ENCODE data around the gene SSR4.

SSR4 gene

DNA sequence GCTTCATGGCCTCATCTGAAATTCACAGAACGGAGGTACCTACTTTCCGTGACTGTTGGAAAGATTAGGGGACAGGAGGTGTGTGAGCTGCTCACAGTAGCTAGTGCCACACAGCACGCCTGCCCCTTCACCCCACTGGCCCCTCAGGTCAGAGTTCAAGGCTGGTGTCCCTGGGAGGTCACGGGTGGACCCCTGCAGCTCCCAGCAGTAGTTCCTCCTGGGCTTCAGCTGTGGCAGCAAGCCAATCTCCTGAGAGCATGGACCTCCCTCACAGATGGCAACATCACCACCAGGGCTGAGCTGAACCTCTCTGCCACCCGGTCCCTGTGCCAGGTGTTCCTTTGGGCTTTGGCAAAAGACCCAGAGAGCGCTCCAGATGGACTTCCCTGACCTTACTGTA lies 2.1 kb upstream of the SSR4 start:
- peaks cover 0 to 50% (median 38%) of the 10 kb centered on the region in 5 donors for H3K4me1 ChIP-seq (ENCODE audit: control insufficient read depth in 5 of 5, insufficient read depth in 5 of 5, low read length in 5 of 5)
- peaks cover 0 to 26% (median 20%) of the 10 kb centered on the region in 5 donors for H3K9me3 ChIP-seq (ENCODE audit: control insufficient read depth in 5 of 5, low read length in 5 of 5)
- H3K9ac ChIP-seq (ENCODE audit: low read length in 5 of 5), result no peak overlapping the region
- H3K27me3 ChIP-seq (ENCODE audit: control insufficient read depth in 5 of 5, insufficient read depth in 4 of 5, low read length in 5 of 5), result peaks cover 0 to 10% (median 4%) of the 10 kb centered on the region in 5 donors
- H3K27ac ChIP-seq (ENCODE audit: low read depth, low read length), result no peak overlapping the region
- peak overlapping the region in 2 of 5 donors; percentile 83 to 84 for H3K4me3 ChIP-seq (ENCODE audit: low read depth in 1 of 5, low read length in 5 of 5)
- H3K36me3 ChIP-seq (ENCODE audit: control insufficient read depth in 5 of 5, insufficient read depth in 5 of 5, low read length in 5 of 5), result peaks cover 0 to 35% (median 23%) of the 10 kb centered on the region in 5 donors

DNA sequence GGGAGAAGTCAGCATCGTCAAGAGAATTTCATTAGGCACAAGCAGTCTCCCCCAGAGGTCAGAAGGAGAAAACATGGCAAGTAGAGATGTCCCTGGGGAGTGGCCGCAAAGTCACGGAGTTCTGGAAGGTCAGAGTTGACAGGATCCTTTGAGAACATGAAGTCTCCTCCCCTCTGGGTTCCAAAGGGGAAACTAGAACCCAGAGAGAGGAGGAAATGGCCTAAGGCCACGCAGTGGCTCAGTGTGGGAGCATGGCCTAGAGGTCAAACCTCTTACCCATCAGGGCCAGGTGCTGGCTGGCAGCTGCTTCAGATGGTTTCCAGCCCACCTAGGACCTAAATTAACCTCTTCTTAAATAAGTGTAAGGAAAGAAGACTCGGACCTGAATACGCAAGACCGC lies 1.2 kb upstream of the SSR4 start:
- Histone ChIP-seq H3K4me3 (ENCODE audit: low read depth in 1 of 5, low read length in 5 of 5) (peak overlapping the region; percentile 52 to 84 (median 72)), H3K9ac (ENCODE audit: low read length in 5 of 5) (peak overlapping the region in 4 of 5 donors; percentile 71 to 81 (median 78)), H3K9me3 (ENCODE audit: control insufficient read depth in 5 of 5, low read length in 5 of 5) (peaks cover 0 to 35% (median 20%) of the 10 kb centered on the region in 5 donors), H3K27ac (ENCODE audit: low read depth, low read length) (peak overlapping the region; percentile 78), H3K27me3 (ENCODE audit: control insufficient read depth in 5 of 5, insufficient read depth in 4 of 5, low read length in 5 of 5) (peaks cover 0 to 10% (median 3%) of the 10 kb centered on the region in 5 donors), H3K36me3 (ENCODE audit: control insufficient read depth in 5 of 5, insufficient read depth in 5 of 5, low read length in 5 of 5) (peaks cover 0 to 35% (median 22%) of the 10 kb centered on the region in 5 donors), H3K4me1 (ENCODE audit: control insufficient read depth in 5 of 5, insufficient read depth in 5 of 5, low read length in 5 of 5) (peaks cover 0 to 50% (median 38%) of the 10 kb centered on the region in 5 donors)

DNA sequence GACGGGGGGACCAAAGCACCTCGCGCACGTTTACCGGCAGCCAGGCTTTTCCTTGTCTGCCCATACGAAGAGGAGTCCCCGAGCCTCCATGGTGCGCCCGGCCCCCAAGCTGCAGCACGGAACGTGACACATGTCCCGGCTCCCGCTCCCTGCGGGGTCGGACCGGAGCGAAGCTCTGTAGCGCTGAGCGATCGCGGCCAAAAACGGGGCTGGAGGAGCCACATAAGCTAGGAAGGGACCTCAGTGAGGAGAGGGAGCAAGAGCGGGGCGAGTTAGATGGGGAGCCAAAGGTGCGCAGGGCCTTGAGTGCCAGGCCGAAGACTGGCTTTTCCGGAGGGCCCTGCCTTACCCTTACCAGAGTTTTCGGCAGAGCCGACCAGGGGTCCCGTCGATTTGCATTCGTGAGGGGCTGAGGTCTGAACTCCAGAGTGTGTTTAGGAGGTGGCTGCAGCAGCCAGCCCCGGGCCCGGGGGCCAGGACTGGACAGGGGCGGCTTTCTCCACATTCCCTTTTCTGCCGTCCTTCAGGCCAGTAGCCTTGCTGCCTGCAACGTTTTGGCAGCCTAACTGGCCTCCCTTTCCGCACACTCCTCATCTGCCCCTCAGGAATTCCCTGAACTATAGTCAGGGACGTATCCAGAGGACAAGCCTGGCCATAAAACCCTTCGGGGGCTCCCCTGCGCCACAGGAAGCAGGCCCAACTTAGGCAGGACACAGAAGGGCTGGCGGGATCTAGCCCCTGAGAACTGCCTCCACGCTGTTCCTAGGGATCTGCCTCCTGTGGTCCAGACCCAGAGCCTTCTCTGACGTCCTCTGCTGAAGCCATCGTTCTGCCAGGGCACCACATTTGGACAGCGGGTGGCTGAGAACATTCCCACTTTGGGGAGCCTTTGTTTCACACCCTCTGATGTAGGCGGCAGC lies 689 bp downstream of the SSR4 start:
- H3K27ac ChIP-seq (ENCODE audit: low read depth, low read length), result peak overlapping the region; percentile 78
- peaks cover 0 to 32% (median 19%) of the 10 kb centered on the region in 5 donors for H3K36me3 ChIP-seq (ENCODE audit: control insufficient read depth in 5 of 5, insufficient read depth in 5 of 5, low read length in 5 of 5)
- H3K4me3 ChIP-seq (ENCODE audit: low read depth in 1 of 5, low read length in 5 of 5), result peak overlapping the region; percentile 52 to 83 (median 62)
- peaks cover 0 to 50% (median 41%) of the 10 kb centered on the region in 5 donors for H3K4me1 ChIP-seq (ENCODE audit: control insufficient read depth in 5 of 5, insufficient read depth in 5 of 5, low read length in 5 of 5)
- peaks cover 0 to 35% (median 20%) of the 10 kb centered on the region in 5 donors for H3K9me3 ChIP-seq (ENCODE audit: control insufficient read depth in 5 of 5, low read length in 5 of 5)
- peak overlapping the region in 4 of 5 donors; percentile 49 to 76 (median 64) for H3K9ac ChIP-seq (ENCODE audit: low read length in 5 of 5)
- H3K27me3 ChIP-seq (ENCODE audit: control insufficient read depth in 5 of 5, insufficient read depth in 4 of 5, low read length in 5 of 5), result peaks cover 0 to 14% (median 3%) of the 10 kb centered on the region in 5 donors

DNA sequence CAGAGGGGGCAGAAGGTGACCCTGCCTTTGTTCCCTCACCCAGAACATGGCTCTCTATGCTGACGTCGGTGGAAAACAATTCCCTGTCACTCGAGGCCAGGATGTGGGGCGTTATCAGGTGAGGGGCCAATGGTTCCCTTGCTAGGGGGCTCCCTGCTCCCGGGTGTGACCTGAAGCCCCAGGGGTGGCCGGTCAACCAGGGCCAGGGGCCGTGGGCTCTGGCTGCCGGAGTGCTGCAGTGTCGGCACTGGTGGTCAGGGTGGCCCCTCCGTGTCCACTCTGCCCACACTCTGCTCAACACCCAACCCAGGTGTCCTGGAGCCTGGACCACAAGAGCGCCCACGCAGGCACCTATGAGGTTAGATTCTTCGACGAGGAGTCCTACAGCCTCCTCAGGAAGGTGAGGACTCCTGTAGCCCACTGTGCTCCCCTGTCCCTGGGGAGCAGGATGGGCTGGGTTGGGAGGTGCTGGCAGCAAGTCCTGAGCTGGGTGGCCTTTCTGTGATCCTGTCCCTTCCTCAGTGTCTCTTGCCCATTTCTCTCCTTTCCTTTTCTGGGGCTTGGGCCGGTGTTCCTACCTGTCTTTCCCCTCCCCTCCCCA lies 3.0 kb downstream of the SSR4 start:
- peaks cover 0 to 35% (median 23%) of the 10 kb centered on the region in 5 donors for H3K9me3 ChIP-seq (ENCODE audit: control insufficient read depth in 5 of 5, low read length in 5 of 5)
- peaks cover 0 to 40% (median 30%) of the 10 kb centered on the region in 5 donors for H3K4me1 ChIP-seq (ENCODE audit: control insufficient read depth in 5 of 5, insufficient read depth in 5 of 5, low read length in 5 of 5)
- H3K27ac ChIP-seq (ENCODE audit: low read depth, low read length), result no peak overlapping the region
- H3K36me3 ChIP-seq (ENCODE audit: control insufficient read depth in 5 of 5, insufficient read depth in 5 of 5, low read length in 5 of 5), result peaks cover 0 to 29% (median 19%) of the 10 kb centered on the region in 5 donors
- peaks cover 2 to 9% (median 3%) of the 10 kb centered on the region in 5 donors for H3K27me3 ChIP-seq (ENCODE audit: control insufficient read depth in 5 of 5, insufficient read depth in 4 of 5, low read length in 5 of 5)
- H3K9ac ChIP-seq (ENCODE audit: low read length in 5 of 5), result no peak overlapping the region
- no peak overlapping the region for H3K4me3 ChIP-seq (ENCODE audit: low read depth in 1 of 5, low read length in 5 of 5)

DNA sequence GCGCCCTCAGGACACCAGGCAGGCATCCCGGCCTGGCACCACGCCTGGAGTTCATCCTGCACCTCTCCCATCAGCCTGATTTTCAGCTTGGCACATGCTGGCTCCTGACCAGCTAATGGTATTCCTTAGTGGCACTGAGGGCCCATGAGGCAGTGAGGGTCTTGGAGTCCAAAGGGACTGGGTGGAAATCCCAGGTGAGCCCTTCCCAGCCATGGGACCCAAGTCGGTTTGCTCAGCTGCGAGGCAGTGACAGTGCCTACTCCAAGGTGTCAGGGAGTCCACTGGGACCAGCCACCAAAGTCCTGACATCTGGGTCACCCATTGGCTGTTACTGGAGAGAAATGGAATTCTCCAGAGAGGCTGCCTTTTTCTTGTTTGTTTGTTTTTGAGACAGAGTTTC lies 4.9 kb downstream of the SSR4 start:
- H3K36me3 ChIP-seq (ENCODE audit: control insufficient read depth in 5 of 5, insufficient read depth in 5 of 5, low read length in 5 of 5), result peaks cover 0 to 29% (median 19%) of the 10 kb centered on the region in 5 donors
- no peak overlapping the region for H3K27ac ChIP-seq (ENCODE audit: low read depth, low read length)
- no peak overlapping the region for H3K4me3 ChIP-seq (ENCODE audit: low read depth in 1 of 5, low read length in 5 of 5)
- no peak overlapping the region for H3K9ac ChIP-seq (ENCODE audit: low read length in 5 of 5)
- peaks cover 2 to 11% (median 3%) of the 10 kb centered on the region in 5 donors for H3K27me3 ChIP-seq (ENCODE audit: control insufficient read depth in 5 of 5, insufficient read depth in 4 of 5, low read length in 5 of 5)
- H3K4me1 ChIP-seq (ENCODE audit: control insufficient read depth in 5 of 5, insufficient read depth in 5 of 5, low read length in 5 of 5), result peaks cover 0 to 28% (median 20%) of the 10 kb centered on the region in 5 donors
- peaks cover 0 to 41% (median 14%) of the 10 kb centered on the region in 5 donors for H3K9me3 ChIP-seq (ENCODE audit: control insufficient read depth in 5 of 5, low read length in 5 of 5)

DNA sequence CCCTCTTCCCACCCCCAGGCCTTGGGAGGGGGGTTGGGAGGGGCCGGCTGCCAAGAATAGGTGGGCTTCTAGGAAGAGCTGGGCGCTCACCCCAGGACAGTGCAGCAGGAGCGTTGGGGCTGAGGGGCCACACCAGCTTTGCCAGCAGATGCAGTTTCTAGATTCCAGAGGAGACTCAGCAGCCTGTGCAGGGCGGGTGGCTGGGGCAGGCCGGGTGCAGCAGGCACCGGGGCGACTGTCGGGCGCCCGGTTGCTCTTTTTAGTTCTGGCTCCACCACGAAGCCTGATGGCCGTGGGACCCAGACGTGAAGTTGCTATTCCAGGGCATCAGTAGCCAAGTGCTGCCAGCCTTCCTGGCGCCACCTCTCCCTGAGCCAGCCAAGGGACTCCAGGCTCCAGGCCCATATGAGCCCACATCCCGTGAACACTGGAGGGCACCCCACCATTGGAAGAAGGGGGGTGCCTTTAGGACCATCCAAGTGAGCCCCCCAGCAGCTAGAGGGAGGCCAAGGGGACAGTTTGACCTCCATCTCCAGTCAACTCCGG lies 5.8 kb downstream of the SSR4 start:
- peaks cover 0 to 32% (median 8%) of the 10 kb centered on the region in 5 donors for H3K9me3 ChIP-seq (ENCODE audit: control insufficient read depth in 5 of 5, low read length in 5 of 5)
- no peak overlapping the region for H3K4me3 ChIP-seq (ENCODE audit: low read depth in 1 of 5, low read length in 5 of 5)
- H3K27me3 ChIP-seq (ENCODE audit: control insufficient read depth in 5 of 5, insufficient read depth in 4 of 5, low read length in 5 of 5), result peaks cover 2 to 11% (median 3%) of the 10 kb centered on the region in 5 donors
- H3K4me1 ChIP-seq (ENCODE audit: control insufficient read depth in 5 of 5, insufficient read depth in 5 of 5, low read length in 5 of 5), result peaks cover 0 to 21% (median 14%) of the 10 kb centered on the region in 5 donors
- H3K36me3 ChIP-seq (ENCODE audit: control insufficient read depth in 5 of 5, insufficient read depth in 5 of 5, low read length in 5 of 5), result peaks cover 0 to 29% (median 19%) of the 10 kb centered on the region in 5 donors
- H3K9ac ChIP-seq (ENCODE audit: low read length in 5 of 5), result no peak overlapping the region
- no peak overlapping the region for H3K27ac ChIP-seq (ENCODE audit: low read depth, low read length)

DNA sequence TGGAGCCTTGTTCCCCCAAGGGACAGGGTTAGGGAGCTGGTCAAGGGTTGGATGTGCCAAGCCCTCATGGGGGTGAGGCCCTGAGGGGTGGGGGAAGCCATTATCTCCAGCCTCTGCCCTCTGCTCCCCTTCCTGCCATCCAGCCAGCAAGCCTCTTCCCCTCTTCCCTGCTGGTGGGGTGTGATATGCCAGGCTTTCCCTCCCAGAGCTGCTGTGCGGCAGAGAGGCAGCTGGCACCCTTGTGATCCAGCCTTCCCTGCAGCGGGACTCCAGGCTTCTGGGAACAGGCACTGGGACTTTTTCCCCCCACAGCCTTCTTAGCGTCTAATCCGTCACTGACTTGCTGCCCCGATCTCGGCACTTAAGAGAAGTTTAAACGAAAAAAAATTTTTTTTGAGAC lies 6.3 kb downstream of the SSR4 start:
- peaks cover 0 to 16% (median 9%) of the 10 kb centered on the region in 5 donors for H3K4me1 ChIP-seq (ENCODE audit: control insufficient read depth in 5 of 5, insufficient read depth in 5 of 5, low read length in 5 of 5)

DNA sequence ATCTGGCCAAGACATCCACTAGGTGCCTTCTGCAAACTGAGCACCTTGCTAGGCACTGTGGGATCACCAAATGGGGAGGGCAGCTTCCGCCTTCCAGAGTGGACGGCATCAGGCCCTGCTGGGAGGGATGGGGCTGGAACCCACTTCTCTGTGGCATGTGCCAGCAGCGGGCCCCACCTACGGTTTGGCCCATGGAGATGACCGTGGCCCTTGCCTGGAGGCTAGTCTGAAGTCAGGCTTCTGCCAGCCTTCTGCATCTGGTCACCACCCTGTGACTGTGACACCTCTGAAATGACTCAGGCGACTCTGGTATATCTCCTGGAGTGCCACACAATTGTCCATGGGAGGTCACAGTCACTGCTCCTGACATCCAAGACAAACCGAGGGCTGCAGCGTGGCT lies 7.2 kb downstream of the SSR4 start:
- H3K9me3 ChIP-seq (ENCODE audit: control insufficient read depth in 5 of 5, low read length in 5 of 5), result peaks cover 0 to 21% (median 4%) of the 10 kb centered on the region in 5 donors
- H3K27ac ChIP-seq (ENCODE audit: low read depth, low read length), result no peak overlapping the region
- peaks cover 0 to 27% (median 19%) of the 10 kb centered on the region in 5 donors for H3K36me3 ChIP-seq (ENCODE audit: control insufficient read depth in 5 of 5, insufficient read depth in 5 of 5, low read length in 5 of 5)
- H3K9ac ChIP-seq (ENCODE audit: low read length in 5 of 5), result no peak overlapping the region
- H3K4me3 ChIP-seq (ENCODE audit: low read depth in 1 of 5, low read length in 5 of 5), result no peak overlapping the region
- peaks cover 0 to 10% (median 5%) of the 10 kb centered on the region in 5 donors for H3K4me1 ChIP-seq (ENCODE audit: control insufficient read depth in 5 of 5, insufficient read depth in 5 of 5, low read length in 5 of 5)
- peaks cover 4 to 22% (median 13%) of the 10 kb centered on the region in 5 donors for H3K27me3 ChIP-seq (ENCODE audit: control insufficient read depth in 5 of 5, insufficient read depth in 4 of 5, low read length in 5 of 5)

More for the DNA sequence above, 6.3 kb downstream of the SSR4 start:
- no peak overlapping the region for H3K4me3 ChIP-seq (ENCODE audit: low read depth in 1 of 5, low read length in 5 of 5)
- H3K27me3 ChIP-seq (ENCODE audit: control insufficient read depth in 5 of 5, insufficient read depth in 4 of 5, low read length in 5 of 5), result peaks cover 2 to 14% (median 5%) of the 10 kb centered on the region in 5 donors
- H3K27ac ChIP-seq (ENCODE audit: low read depth, low read length), result no peak overlapping the region
- H3K36me3 ChIP-seq (ENCODE audit: control insufficient read depth in 5 of 5, insufficient read depth in 5 of 5, low read length in 5 of 5), result peaks cover 0 to 29% (median 19%) of the 10 kb centered on the region in 5 donors
- peaks cover 0 to 27% (median 6%) of the 10 kb centered on the region in 5 donors for H3K9me3 ChIP-seq (ENCODE audit: control insufficient read depth in 5 of 5, low read length in 5 of 5)
- no peak overlapping the region for H3K9ac ChIP-seq (ENCODE audit: low read length in 5 of 5)

DNA sequence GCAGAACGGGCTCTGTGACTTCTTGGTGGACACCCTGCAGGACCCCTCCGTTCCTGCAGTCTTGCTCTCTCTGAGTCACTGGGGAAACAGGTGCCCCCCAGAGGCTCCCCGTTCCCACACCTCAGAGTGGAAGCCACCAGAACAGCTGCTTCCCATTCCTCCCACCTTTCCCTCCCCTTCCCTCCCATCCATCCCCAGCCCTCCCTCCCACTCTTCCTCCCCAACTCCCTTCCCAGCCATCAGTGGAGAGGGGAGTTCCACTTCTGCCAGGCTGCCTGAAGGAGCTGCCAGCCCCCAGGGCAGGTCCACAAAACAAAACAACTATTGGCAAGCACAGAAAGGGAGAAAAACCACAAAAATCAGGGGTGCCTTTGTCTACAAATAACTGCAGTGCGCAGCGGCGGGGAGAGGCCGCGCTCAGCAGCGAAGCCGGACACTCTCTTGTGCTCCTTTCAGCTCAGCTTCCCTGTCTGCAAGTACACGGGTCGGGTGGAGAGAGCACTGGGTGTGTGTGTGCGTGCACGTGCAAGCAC lies 8.1 kb downstream of the SSR4 start:
- Histone ChIP-seq H3K9me3 (ENCODE audit: control insufficient read depth in 5 of 5, low read length in 5 of 5) (peaks cover 0 to 16% (median 3%) of the 10 kb centered on the region in 5 donors), H3K36me3 (ENCODE audit: control insufficient read depth in 5 of 5, insufficient read depth in 5 of 5, low read length in 5 of 5) (peaks cover 0 to 19% (median 14%) of the 10 kb centered on the region in 5 donors)

More for the DNA sequence above, 8.1 kb downstream of the SSR4 start:
- H3K9ac ChIP-seq (ENCODE audit: low read length in 5 of 5), result no peak overlapping the region
- H3K4me3 ChIP-seq (ENCODE audit: low read depth in 1 of 5, low read length in 5 of 5), result no peak overlapping the region
- H3K27ac ChIP-seq (ENCODE audit: low read depth, low read length), result no peak overlapping the region
- peaks cover 0 to 10% (median 5%) of the 10 kb centered on the region in 5 donors for H3K4me1 ChIP-seq (ENCODE audit: control insufficient read depth in 5 of 5, insufficient read depth in 5 of 5, low read length in 5 of 5)
- peaks cover 4 to 29% (median 16%) of the 10 kb centered on the region in 5 donors for H3K27me3 ChIP-seq (ENCODE audit: control insufficient read depth in 5 of 5, insufficient read depth in 4 of 5, low read length in 5 of 5)

All from subcutaneous abdominal adipose tissue (tissue), 5 donors.